Skeletal muscle satellite cell (primary cell): Measurements from ENCODE around the gene CCDC50. TPM values are rescaled to one million over a fixed set of nuclear protein-coding genes. Genes with fewer than 3 reads are reported as not detected.

Experiments
- H3K27me3 ChIP-seq: 2 replicates; pipeline ENCODE4 v1.7.0; 2013; ENCODE audit warnings: low read length; ENCODE audit not compliant: control insufficient read depth, insufficient read depth
- H3K36me3 ChIP-seq: 2 replicates; pipeline ENCODE4 v1.7.0; 2013; ENCODE audit warnings: mild to moderate bottlenecking, control low read depth, low read length; ENCODE audit not compliant: insufficient read depth
- H3K4me1 ChIP-seq: 2 replicates; pipeline ENCODE4 v1.7.0; 2013; ENCODE audit warnings: low read length; ENCODE audit not compliant: control insufficient read depth, insufficient read depth
- H3K4me2 ChIP-seq: 2 replicates; pipeline ENCODE4 v1.7.0; 2013; ENCODE audit warnings: mild to moderate bottlenecking, low read length
- H3K4me3 ChIP-seq: 2 replicates; pipeline ENCODE4 v1.7.0; 2013; ENCODE audit warnings: low read length
- H3K9ac ChIP-seq: 2 replicates; pipeline ENCODE4 v1.7.0; 2013; ENCODE audit warnings: mild to moderate bottlenecking, low read depth, low read length, moderate library complexity
- H3K9me3 ChIP-seq: replicated peaks from 2 replicates; pipeline ENCODE4 v1.7.0; 2013; ENCODE audit warnings: mild to moderate bottlenecking, control low read depth, low read length
- total RNA-seq: library from RNA; depleted of rRNA; stranded (reverse); fragments of >200 nt; gene quantifications from 2 replicates; pipeline ENCODE4 v1.2.3, GENCODE V29; 2012; rRNA removed

The CCDC50 gene, protein sequence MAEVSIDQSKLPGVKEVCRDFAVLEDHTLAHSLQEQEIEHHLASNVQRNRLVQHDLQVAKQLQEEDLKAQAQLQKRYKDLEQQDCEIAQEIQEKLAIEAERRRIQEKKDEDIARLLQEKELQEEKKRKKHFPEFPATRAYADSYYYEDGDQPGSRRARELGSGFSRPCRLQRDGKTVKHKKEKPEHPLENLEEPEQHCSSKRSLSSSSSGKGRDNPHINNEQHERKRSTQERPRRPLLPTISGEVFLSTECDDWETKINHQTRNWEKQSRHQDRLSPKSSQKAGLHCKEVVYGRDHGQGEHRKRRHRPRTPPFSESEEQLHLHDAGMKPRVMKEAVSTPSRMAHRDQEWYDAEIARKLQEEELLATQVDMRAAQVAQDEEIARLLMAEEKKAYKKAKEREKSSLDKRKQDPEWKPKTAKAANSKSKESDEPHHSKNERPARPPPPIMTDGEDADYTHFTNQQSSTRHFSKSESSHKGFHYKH
- 62.0 and 63.9 TPM in 2 replicates for total RNA-seq

DNA sequence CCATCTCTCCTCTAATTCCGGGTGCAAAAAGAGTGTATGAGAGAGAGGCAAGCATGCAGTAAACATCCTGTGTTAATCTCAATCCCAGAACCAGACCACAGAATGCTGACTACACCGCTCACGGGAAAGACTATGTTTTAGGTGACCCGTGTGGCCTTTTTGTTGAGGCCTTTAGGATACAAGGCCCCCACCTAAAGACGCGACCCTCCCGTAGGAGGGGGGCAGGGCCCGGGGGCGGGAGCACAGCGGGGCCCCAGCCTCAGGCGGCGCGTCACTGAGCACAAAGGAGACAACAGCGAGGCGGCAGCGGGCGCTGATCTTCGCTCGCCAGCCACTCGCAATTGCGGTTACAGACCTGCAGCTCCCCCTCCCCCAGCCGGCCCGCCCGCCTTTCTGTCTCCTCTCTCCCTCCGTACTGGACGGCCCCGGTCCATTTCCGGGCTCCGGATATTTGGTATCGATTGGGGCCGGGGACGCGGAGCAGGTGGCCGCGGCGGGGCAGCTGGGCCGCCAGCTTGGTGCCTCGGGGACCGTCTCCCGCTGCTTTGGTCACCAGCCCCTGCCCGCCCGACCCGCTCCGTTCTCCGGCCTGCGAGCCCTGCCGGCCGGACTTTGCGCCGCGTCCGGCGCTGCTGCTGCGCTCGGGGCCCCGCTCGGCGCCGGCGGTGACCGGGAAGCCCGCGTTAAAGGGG is at the start of gene CCDC50:
CCDC50 (plus strand) TSS at position 433 of the 692 bp plus-strand sequence. CDS start 281 bp downstream, outside the sequence.
- Histone ChIP-seq H3K4me3 (peak within 1 kb of the TSS; percentile 93), H3K9me3 (no peaks in the 10 kb centered on the region), H3K9ac (peak within 1 kb of the TSS; percentile 98), H3K4me2 (peak within 1 kb of the TSS; percentile 83), H3K4me1 (peaks cover 30% of the 10 kb centered on the region), H3K36me3 (no peaks in the 10 kb centered on the region), H3K27me3 (no peaks in the 10 kb centered on the region)

- H3K4me2 ChIP-seq = no peak overlapping the region
- no peaks in the 10 kb centered on the region for H3K36me3 ChIP-seq
These were observed 49.1 kb upstream of the CCDC50 start for GRCh38 chr3:191280111-191280510.

DNA sequence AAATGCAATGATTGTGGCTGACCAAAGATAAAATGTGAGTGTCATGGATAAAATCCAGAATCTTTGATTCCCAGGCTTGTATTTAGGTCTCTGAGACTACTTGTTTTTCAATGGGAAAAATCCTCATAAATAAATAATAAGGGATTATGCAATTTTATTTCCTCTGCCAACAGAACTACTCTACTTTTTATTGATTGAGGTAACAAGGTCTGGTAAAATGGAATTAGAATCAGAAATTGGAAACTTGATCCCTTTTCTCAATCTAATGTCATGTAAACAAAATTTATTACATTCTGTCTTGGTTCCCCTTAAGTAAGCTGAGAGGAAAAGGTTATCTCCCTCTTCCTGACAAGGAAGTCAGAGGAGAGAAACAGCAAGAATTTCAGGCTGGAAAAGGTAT is 48.3 kb upstream of the CCDC50 start:
- H3K27me3 ChIP-seq = no peaks in the 10 kb centered on the region
- H3K4me2 ChIP-seq = no peak overlapping the region
- H3K9ac ChIP-seq = no peak overlapping the region
- peaks cover 16% of the 10 kb centered on the region for H3K4me1 ChIP-seq
- H3K4me3 ChIP-seq = no peak overlapping the region
- H3K9me3 ChIP-seq = no peaks in the 10 kb centered on the region
- H3K36me3 ChIP-seq = no peaks in the 10 kb centered on the region

More at GRCh38 chr3:191280111-191280510, 49.1 kb upstream of the CCDC50 start:
- no peak overlapping the region for H3K9ac ChIP-seq
- H3K4me1 ChIP-seq = peaks cover 16% of the 10 kb centered on the region
- H3K9me3 ChIP-seq = no peaks in the 10 kb centered on the region
- no peaks in the 10 kb centered on the region for H3K27me3 ChIP-seq
- no peak overlapping the region for H3K4me3 ChIP-seq

GRCh38 chr3:191282251-191283185 is 46.7 kb upstream of the CCDC50 start:
- peaks cover 16% of the 10 kb centered on the region for H3K4me1 ChIP-seq
- H3K9me3 ChIP-seq = no peaks in the 10 kb centered on the region
- no peak overlapping the region for H3K9ac ChIP-seq
- no peak overlapping the region for H3K4me3 ChIP-seq
- peak overlapping the region; percentile 34 for H3K4me2 ChIP-seq
- no peaks in the 10 kb centered on the region for H3K36me3 ChIP-seq
- no peaks in the 10 kb centered on the region for H3K27me3 ChIP-seq

GRCh38 chr3:191283400-191283799 is 45.8 kb upstream of the CCDC50 start:
- Histone ChIP-seq H3K9ac (no peak overlapping the region), H3K4me2 (peak overlapping the region; percentile 34), H3K4me1 (peaks cover 16% of the 10 kb centered on the region), H3K9me3 (no peaks in the 10 kb centered on the region), H3K27me3 (no peaks in the 10 kb centered on the region), H3K36me3 (no peaks in the 10 kb centered on the region), H3K4me3 (no peak overlapping the region)

GRCh38 chr3:191290311-191291025 is 38.7 kb upstream of the CCDC50 start:
- Histone ChIP-seq H3K4me3 (no peak overlapping the region), H3K36me3 (no peaks in the 10 kb centered on the region), H3K9ac (no peak overlapping the region), H3K9me3 (no peaks in the 10 kb centered on the region), H3K4me2 (no peak overlapping the region), H3K27me3 (no peaks in the 10 kb centered on the region), H3K4me1 (no peaks in the 10 kb centered on the region)

- Histone ChIP-seq H3K4me2 (no peak overlapping the region), H3K9me3 (no peaks in the 10 kb centered on the region), H3K27me3 (no peaks in the 10 kb centered on the region), H3K9ac (no peak overlapping the region), H3K4me3 (no peak overlapping the region), H3K36me3 (no peaks in the 10 kb centered on the region), H3K4me1 (no peaks in the 10 kb centered on the region)
These were observed 36.8 kb upstream of the CCDC50 start for GRCh38 chr3:191292243-191293015.

DNA sequence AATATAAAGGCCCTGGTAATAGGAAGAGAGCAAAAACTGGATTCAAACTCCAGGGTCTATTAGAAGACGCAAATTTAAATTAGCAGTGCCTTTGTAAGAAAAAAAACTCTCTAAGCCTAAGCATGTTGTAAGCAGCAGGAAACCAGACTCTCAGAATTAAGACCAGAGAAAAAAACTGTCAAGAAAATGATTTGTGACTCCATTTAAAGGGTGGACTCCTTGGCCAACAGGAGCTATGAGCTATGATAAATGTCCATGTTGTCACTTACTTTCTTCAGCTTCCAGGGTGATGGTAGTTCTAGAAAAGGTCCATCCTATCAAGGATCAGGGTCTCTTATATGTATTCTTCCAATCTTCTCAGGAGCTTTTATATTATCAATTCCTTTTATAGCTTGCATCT is 34.9 kb upstream of the CCDC50 start:
- no peaks in the 10 kb centered on the region for H3K9me3 ChIP-seq
- H3K36me3 ChIP-seq = no peaks in the 10 kb centered on the region
- H3K9ac ChIP-seq = no peak overlapping the region
- no peaks in the 10 kb centered on the region for H3K4me1 ChIP-seq
- no peak overlapping the region for H3K4me2 ChIP-seq
- no peaks in the 10 kb centered on the region for H3K27me3 ChIP-seq
- H3K4me3 ChIP-seq = no peak overlapping the region

- no peak overlapping the region for H3K4me2 ChIP-seq
- no peaks in the 10 kb centered on the region for H3K9me3 ChIP-seq
- no peak overlapping the region for H3K9ac ChIP-seq
- H3K27me3 ChIP-seq = no peaks in the 10 kb centered on the region
- no peaks in the 10 kb centered on the region for H3K36me3 ChIP-seq
- H3K4me3 ChIP-seq = no peak overlapping the region
- H3K4me1 ChIP-seq = no peaks in the 10 kb centered on the region
These were observed 33.1 kb upstream of the CCDC50 start for GRCh38 chr3:191296041-191296541.

DNA sequence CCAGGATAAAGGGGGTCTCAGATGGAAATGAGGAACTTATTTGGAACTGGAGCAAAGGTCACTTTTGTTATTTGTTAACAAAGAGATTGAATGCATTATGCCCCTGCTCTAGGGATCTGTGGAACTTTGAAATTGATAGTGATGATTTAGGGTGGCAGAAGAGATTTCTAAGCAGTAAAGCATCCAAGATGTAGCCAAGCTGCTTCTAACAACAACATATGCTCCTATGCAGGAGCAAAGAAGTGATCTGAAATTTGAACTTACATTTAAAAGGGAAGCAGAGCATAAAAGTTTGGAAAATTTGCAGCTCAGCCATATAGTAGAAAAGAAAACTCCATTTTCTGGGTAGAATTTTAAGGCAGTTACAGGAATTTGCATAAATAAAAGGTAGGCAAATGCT is 30.3 kb upstream of the CCDC50 start:
- no peak overlapping the region for H3K9ac ChIP-seq
- no peaks in the 10 kb centered on the region for H3K9me3 ChIP-seq
- H3K4me3 ChIP-seq = no peak overlapping the region
- no peaks in the 10 kb centered on the region for H3K36me3 ChIP-seq
- H3K27me3 ChIP-seq = no peaks in the 10 kb centered on the region
- H3K4me1 ChIP-seq = no peaks in the 10 kb centered on the region
- no peak overlapping the region for H3K4me2 ChIP-seq
